Activated T-cell treated with anti-CD3 and anti-CD28 coated beads, Interleukin-2, amount 50 U/mL, for 48 hours (primary cell): Measurements from ENCODE around the gene TAF9B.
A peak's percentile ranks its signal among the peaks of the same experiment; 100 is the strongest.
"Not testable (repeated sequence)": the region's sequence is repeated elsewhere in the genome, so short reads cannot be mapped to it uniquely, and the experiment has no call there.

Experiments used
- DNase-seq, 2 experiments: peaks; one replicate each; pipeline ENCODE4 v3.0.0-alpha.2; 2020

Gene TAF9B

GRCh38 chrX:78139160-78140123 is at the start of gene TAF9B:
Gene TAF9B (minus strand): TSS chrX:78139650. CDS start chrX:78139611, 39 bp downstream.
- peak; percentile 86 to 89 for DNase-seq

DNA sequence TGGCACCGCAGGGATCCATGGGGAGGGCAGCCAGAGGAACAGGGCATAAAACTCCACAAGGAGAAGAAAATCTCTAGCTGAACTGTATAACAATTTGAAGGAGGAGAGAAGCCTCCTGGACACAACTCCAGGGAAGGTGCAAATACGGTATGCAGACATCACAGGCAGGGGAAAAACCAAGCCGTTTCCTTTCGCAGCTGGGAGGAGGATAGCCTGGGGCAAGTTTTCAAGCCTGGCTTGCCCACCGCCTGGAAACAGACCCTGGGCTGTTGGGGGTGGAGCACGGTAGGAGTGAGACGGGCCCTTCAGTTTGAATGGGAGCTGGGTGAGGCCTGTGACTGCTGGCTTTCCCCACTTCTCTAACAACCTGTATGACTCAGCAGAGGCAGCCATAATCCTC is 43.4 kb upstream of the TAF9B start:
- DNase-seq = no peak

DNA sequence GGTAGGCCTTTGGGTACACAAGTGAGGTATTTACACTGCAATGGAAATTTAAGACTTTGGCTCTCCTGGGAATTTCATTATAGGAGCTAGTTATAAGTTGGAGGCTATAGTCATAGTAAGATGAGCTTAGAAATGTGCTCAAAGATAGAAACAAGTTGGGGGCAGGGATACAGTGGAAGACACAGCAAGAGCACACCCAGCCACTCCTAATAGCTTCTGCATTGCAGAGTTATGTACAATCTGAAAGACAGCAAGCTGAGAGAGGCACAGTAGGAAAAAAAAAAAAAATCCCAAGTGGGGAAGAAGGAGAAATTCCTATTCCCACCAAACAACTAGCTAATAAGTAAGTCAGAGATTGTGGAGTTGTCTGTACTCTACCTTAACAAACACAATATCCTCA is 41.9 kb upstream of the TAF9B start:
- no peak for DNase-seq

DNA sequence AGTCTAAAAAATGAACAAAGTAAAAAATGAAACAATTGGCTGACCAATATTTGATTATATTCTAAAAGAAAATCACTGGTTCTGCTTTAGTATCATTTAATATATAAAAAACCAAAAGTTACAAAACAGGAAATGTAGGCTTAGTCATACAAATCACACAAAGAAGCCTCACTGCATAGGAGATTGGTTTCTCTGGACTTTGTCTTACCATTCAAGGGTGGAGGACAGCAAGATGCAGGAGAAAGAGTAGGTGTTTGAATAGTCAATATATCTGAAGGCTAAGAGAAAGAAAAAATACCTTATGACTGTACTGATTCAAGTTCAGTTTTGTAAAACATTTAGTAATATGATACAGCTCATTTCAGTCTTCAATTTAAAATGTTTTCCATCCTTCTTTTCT is 28.6 kb upstream of the TAF9B start:
- no peak for DNase-seq

- no peak for DNase-seq
These were observed 26.0 kb upstream of the TAF9B start for GRCh38 chrX:78165425-78165824.

DNA sequence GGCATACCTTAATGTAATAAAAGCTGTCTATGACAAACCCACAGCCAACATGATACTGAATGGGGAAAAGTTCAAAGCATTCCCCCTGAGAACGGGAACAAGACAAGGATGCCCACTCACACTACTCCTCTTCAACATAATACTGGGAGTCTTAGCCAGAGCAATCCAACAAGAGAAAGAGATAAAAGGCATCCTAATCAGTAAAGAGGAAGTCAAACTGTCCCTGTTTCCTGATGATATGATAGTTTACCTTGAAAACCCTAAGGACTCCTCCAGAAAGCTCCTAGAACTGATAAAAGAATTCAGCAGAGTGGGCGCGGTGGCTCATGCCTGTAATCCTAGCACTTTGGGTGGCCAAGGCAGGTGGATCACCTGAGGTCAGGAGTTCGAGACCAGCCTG is 23.7 kb upstream of the TAF9B start:
- DNase-seq = not testable (repeated sequence)

DNA sequence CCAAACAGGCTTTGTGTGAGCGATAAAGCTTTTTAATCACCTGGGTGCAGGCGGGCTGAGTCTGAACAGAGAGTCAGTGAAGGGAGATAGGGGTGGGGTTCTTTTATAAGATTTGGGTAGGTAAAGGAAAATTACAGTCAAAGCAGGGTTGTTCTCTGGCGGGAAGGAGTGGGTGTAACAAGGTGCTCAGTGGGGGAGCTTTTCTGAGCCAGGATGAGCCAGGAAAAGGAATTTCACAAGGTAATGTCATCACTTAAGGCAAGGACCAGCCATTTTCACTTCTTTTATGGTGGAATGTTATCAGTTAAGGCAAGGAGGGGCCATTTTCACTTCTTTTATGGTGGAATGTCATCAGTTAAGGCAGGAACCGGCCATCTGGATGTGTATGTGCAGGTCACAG is 21.3 kb upstream of the TAF9B start:
- DNase-seq = not testable (repeated sequence)

- not testable (repeated sequence) for DNase-seq
These were observed 18.4 kb upstream of the TAF9B start for GRCh38 chrX:78157846-78158245.

- DNase-seq = not testable (repeated sequence)
These were observed 17.9 kb upstream of the TAF9B start for GRCh38 chrX:78157373-78157772.

DNA sequence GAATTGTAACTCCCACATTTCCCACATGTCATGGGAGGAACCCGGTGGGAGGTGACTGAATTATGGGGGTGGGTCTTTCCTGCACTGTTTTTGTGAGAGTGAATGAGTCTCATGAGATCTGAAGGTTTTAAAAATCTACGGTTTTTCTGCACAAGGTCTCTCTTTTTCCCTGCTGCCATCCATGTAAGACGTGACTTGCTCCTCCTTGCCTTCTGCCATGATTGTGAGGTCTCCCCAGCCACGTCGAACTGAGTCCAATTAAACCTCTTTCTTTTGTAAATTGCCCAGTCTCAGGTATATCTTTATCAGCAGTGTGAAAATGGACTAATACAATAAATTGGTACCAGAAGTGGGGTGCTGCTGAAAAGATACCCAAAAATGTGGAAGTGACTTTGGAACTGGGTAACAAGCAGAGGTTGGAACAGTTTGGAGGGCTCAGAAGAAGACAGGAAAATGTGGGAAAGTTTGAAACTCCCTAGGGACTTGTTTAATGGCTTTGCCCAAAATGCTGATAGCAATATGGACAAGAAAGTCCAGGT is 7.6 kb upstream of the TAF9B start:
- not testable (repeated sequence) for DNase-seq

GRCh38 chrX:78140206-78140605 is 756 bp upstream of the TAF9B start:
- no peak for DNase-seq

GRCh38 chrX:78133238-78133960 is 6.1 kb downstream of the TAF9B start:
- DNase-seq = no peak

DNA sequence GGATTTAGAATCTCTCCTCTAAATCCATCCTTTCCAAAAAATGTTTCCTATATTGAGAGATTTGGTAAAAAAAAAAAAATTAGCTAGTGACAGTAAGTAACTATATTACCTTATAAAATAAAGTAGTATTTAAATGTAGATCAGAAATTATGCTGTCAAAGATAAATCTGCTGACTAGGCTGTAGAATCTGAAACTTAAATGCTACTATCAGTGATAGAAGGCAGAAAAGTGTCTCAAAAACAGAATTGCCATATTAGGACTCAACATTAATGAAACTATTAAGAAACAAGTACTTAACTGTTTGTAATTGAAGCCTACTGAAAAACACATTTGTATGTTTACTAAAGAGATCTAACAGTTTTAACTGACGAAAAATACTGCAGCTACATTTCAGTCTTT is 8.3 kb downstream of the TAF9B start:
- no peak for DNase-seq

- DNase-seq = no peak
These were observed 9.1 kb downstream of the TAF9B start for GRCh38 chrX:78130396-78130795.

DNA sequence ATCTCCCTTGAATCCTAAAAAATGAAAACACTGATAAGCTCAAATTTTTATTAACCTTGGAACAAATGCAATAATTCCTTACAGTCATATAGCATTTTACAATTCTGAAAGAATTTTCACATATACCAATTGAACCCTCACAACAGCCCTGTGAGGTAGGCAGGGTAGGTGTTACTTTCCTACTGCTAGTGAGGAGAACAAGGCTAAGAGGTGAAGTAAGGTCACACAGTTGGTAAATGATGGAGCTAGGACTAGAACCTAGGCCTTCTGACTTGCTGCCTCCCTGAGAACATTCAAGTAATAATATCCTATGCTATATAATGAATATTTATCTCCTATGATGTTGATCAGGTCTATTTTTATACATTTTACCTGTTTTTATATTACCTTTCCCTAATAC is 9.7 kb downstream of the TAF9B start:
- no peak for DNase-seq

DNA sequence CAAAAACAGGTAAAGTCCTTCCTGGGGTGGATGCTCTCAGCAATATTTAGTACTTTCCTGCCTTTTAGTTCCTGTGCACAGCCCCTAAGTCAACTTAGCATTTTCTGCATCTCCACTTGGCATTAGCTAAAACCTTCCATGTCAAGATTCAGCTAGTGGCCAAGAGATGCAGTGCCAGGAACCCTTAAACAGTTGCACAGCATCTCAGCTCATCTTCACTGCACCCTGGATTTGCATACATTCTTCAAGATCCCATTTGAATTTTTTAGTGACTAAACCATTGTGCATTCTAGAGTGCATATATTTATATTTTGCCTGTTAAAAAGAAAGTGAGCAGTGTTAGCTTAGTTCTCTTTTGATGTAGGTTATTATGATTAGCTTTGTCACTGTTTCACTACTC is 13.7 kb downstream of the TAF9B start:
- not testable (repeated sequence) for DNase-seq

GRCh38 chrX:78125148-78125547 is 14.3 kb downstream of the TAF9B start:
- no peak for DNase-seq

- no peak for DNase-seq
These were observed 15.1 kb downstream of the TAF9B start for GRCh38 chrX:78124307-78124706.

DNA sequence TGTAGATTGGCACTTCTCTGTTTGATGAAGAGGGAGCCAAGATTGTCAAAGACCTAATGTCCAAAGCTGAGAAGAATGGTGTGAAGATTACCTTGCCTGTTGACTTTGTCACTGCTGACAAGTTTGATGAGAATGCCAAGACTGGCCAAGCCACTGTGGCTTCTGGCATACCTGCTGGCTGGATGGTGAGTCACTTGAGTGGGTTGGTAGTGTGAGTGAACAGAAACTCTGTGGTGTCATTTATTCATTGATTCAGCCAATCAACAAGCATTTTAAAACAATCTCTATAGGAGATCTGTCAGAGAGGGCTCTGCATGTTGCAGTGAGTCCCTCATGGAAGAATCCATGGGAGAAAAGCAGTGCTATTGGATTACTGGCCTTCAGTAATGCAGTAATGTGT is 16.3 kb downstream of the TAF9B start:
- peak; percentile 55 to 61 for DNase-seq

DNA sequence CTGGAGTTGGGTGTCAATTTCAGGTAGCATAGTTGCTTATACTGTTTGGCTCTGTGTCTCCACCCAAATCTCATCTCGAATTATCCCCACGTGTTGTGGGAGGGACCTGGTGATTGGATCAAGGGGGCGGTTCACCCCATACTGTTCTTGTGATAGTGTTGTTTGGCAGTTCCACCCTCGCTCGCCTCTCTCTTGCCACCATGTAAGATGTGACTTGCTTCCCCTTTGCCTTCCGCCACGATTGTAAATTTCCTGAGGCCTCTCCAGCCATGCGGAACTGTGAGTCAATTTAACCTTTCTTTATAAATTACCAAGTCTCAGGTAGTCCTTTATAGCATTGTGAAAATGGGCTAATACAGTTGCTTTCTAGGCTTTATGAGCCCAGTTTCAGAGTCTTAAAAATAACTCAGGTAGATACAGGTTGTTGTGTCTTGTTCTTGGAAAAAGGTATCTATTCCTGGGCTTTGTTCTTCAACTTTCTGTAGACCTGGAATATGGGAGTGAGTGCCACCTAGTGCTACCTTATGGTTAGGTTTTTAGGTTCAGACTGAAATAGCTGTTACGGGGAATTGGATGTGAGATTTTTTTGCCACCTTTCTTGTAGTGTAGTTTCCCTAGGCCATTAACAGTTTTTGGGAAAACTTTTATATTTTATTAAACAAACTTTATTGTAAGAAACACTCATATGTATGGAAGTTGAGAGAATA is 19.8 kb downstream of the TAF9B start:
- no peak for DNase-seq

- DNase-seq = no peak
These were observed 20.8 kb downstream of the TAF9B start for GRCh38 chrX:78118628-78119027.

- no peak for DNase-seq
These were observed 22.7 kb downstream of the TAF9B start for GRCh38 chrX:78116766-78117165.

- no peak for DNase-seq
These were observed 23.1 kb downstream of the TAF9B start for GRCh38 chrX:78116365-78116764.
